Stomach (tissue), 9 donors: ENCODE data around the gene PIAS2. TPM values are rescaled to one million over a fixed set of nuclear protein-coding genes. Genes with fewer than 3 reads are reported as not detected.

Experiments used
- DNase-seq, 2 donors: peaks; one replicate each; pipeline versions ENCODE4 v3.0.0 to v3.0.0-alpha.2; 2013 to 2019
- H3K27ac ChIP-seq, 5 donors: fragments of 200-600 bp in 4 of 5; sonication (generic) in 4 of 5; one replicate each; pipeline ENCODE4 v1.5.1; 2013 to 2019; ENCODE audit warnings: mild to moderate bottlenecking in 1 of 5, moderate library complexity in 1 of 5
- H3K27me3 ChIP-seq, 3 donors: fragments of 200-600 bp; sonication (generic); one replicate each; pipeline ENCODE4 v1.5.1; 2017 to 2019; ENCODE audit warnings: mixed run types in 1 of 3
- H3K36me3 ChIP-seq, 4 donors: fragments of 200-600 bp; sonication (generic); 1 replicate in 3 of 4; 2 replicates in 1 of 4; pipeline ENCODE4 v1.5.1; 2016 to 2019
- H3K4me1 ChIP-seq, 4 donors: fragments of 200-600 bp; sonication (generic); one replicate each; pipeline ENCODE4 v1.5.1; 2016 to 2019
- H3K4me3 ChIP-seq, 4 donors: fragments of 200-600 bp; sonication (generic) in 3 of 4; one replicate each; pipeline ENCODE4 v1.5.1; 2016 to 2019; ENCODE audit warnings: mild to moderate bottlenecking in 1 of 4
- H3K9me3 ChIP-seq, 4 donors: fragments of 200-600 bp; sonication (generic); one replicate each; pipeline ENCODE4 v1.5.1; 2016 to 2019
- EP300 ChIP-seq: sonication (generic); formaldehyde crosslinking; IDR thresholded peaks from one replicate; pipeline ENCODE4 v1.6.1; 2017; ENCODE audit warnings: antibody characterized with exemption
- POLR2A ChIP-seq, 4 donors: fragments of 450-650 bp; IDR thresholded peaks; one replicate each; pipeline ENCODE4 v1.6.1; 2016; ENCODE audit warnings: antibody characterized with exemption in 4 of 4, control low read depth in 2 of 4, mild to moderate bottlenecking in 1 of 4, moderate library complexity in 1 of 4
- POLR2AphosphoS5 ChIP-seq, 3 donors: sonication (generic); formaldehyde crosslinking; IDR thresholded peaks; one replicate each; pipeline ENCODE4 v1.6.1; 2016; ENCODE audit warnings: antibody characterized with exemption in 3 of 3
- WGBS, 5 donors: extraction: QIAGEN DNeasy Blood & Tissue Kit in 3 of 5; methylation state at CpG; one replicate each; pipeline versions ENCODE4 v1.1.5 to v1.1.7; 2013 to 2018; 5-methylcytosine and 5-hydroxymethylcytosine counted together
- intact Hi-C: fragments of 100-400 bp; cut with DNase I; formaldehyde crosslinking; loops from one replicate; pipeline ENCODE4 v1.15.1; 2023; ENCODE audit warnings: low total_unique reads
- polyA plus RNA-seq, 3 donors: library from polyadenylated mRNA; stranded (reverse); fragments of 200-250 nt; gene quantifications; one replicate each; pipeline ENCODE4 v1.2.3, GENCODE V29; 2013
- total RNA-seq, 5 donors: library from RNA; depleted of rRNA; stranded (reverse); fragments of >200 nt; gene quantifications; one replicate each; pipeline versions ENCODE4 v1.1.0 to v1.2.3, GENCODE V29; 2014 to 2016
- TF ChIP-seq, protein P1 (sequence below), 7 experiments: fragments of 450-650 bp in 4 of 7; fragments of 200-600 bp in 3 of 7; sonication (generic) in 3 of 7; IDR thresholded peaks; one replicate each; pipeline ENCODE4 v1.5.1; 2016 to 2019; ENCODE audit warnings: antibody characterized with exemption in 7 of 7, control low read depth in 2 of 7, mild to moderate bottlenecking in 1 of 7
- donor health status: healthy with polysubstance abuse.
- donor health status: Bipolar disorder and iron deficiency.
- donor health status: healthy.

The PIAS2 gene
- total and polyA plus RNA-seq, 8 donors, result 3.4 to 83.4 (median 31.4) TPM

DNA sequence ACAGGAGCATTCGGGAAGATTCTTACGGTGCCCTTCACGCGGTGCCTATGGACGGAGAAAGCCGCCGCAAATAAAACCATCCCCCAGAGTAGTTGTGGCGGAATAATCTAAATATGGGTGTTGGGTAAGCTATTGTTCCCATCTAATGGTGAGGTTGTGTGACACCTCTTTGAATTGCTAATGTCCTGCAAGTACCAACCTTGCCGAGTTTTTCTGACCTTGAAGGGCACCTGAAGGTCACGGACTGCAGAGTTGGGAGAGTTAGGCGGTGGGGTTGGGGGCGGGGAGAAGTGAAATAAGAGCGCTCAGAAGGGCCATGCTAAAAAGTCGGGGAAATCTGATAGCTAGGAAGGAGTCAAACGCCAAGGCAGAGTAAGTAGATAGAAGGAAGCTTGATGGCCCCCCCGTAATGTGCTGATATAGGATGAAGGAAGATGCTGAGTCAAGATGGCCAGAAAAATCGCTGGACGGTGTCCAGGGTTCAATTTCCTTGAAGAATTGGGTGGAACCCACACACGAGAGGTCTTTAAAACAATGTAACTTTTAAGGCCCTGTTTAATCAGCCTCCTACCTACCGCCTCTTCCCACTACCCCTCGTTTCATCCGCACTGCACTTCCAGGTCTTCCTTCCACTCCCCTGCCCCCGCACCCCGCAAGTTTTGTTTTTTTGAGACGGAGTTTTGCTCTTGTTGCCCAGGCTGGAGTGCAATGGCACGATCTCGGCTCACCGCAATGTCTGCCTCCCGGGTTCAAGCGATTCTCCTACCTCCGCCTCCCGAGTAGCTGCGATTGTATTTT lies 695 bp upstream of the PIAS2 start:
- Histone ChIP-seq H3K27ac (peak overlapping the region; percentile 81 to 94 (median 91)), H3K9me3 (no peaks in the 10 kb centered on the region), H3K4me3 (peak overlapping the region; percentile 70 to 84 (median 76)), H3K36me3 (no peaks in the 10 kb centered on the region), H3K4me1 (peaks cover 4 to 50% (median 24%) of the 10 kb centered on the region in 4 donors), H3K27me3 (no peaks in the 10 kb centered on the region)
- intact Hi-C loops, result no loop called here
- WGBS, 5 donors, result 30 to 40% (median 35%) methylated on average over 33 of the region's 33 CpGs
- TF ChIP-seq EP300 (no peak), POLR2AphosphoS5 (IDR thresholded peaks at IDR 0.05) (no peak), POLR2A (IDR thresholded peaks at IDR 0.05) (no peak)
- TF ChIP-seq, protein P1, sequence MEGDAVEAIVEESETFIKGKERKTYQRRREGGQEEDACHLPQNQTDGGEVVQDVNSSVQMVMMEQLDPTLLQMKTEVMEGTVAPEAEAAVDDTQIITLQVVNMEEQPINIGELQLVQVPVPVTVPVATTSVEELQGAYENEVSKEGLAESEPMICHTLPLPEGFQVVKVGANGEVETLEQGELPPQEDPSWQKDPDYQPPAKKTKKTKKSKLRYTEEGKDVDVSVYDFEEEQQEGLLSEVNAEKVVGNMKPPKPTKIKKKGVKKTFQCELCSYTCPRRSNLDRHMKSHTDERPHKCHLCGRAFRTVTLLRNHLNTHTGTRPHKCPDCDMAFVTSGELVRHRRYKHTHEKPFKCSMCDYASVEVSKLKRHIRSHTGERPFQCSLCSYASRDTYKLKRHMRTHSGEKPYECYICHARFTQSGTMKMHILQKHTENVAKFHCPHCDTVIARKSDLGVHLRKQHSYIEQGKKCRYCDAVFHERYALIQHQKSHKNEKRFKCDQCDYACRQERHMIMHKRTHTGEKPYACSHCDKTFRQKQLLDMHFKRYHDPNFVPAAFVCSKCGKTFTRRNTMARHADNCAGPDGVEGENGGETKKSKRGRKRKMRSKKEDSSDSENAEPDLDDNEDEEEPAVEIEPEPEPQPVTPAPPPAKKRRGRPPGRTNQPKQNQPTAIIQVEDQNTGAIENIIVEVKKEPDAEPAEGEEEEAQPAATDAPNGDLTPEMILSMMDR (IDR thresholded peaks at IDR 0.05), result no peak
- peak in 1 of 2 donors; percentile 72 for DNase-seq

DNA sequence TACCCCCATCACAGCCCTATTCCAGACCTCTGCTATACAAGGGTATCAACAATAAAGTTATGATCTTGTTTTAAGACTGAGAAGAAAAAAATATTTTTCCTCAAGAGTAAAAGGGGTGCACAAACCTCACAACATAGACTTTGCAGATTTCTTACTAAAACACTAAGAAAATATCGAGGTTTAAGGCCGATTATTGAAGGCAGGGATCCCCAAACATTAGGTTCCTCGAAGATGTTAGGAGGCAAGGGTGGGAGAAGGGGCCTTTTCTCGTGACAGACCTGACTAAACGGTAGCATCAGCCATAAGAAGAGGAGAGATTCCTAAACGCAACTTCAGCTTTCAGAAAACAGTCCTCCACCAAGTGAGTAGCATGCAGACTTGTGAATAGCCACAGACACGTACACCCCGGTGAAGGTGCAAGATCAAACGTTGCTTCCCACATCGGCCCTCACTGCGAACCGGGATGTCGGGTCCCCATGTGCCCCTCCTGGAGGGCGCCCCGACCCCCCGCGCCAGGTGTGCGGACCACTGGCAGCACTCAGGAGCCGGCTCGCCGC lies 678 bp downstream of the PIAS2 start:
- Histone ChIP-seq H3K36me3 (no peaks in the 10 kb centered on the region), H3K27ac (peak overlapping the region; percentile 82 to 94 (median 91)), H3K9me3 (no peaks in the 10 kb centered on the region), H3K4me1 (peaks cover 4 to 51% (median 24%) of the 10 kb centered on the region in 4 donors), H3K27me3 (no peaks in the 10 kb centered on the region), H3K4me3 (peak overlapping the region; percentile 70 to 84 (median 76))
- intact Hi-C loops, result no loop called here
- peak in 1 of 2 donors; percentile 7 for DNase-seq
- WGBS, 5 donors, result 0 to 1% (median 1%) methylated on average over 13 to 21 of the region's 21 CpGs
- TF ChIP-seq POLR2A (IDR thresholded peaks at IDR 0.05), result no peak
- TF ChIP-seq POLR2AphosphoS5 (IDR thresholded peaks at IDR 0.05), result no peak
- TF ChIP-seq, protein P1 (IDR thresholded peaks at IDR 0.05), result no peak
- no peak for TF ChIP-seq EP300

DNA sequence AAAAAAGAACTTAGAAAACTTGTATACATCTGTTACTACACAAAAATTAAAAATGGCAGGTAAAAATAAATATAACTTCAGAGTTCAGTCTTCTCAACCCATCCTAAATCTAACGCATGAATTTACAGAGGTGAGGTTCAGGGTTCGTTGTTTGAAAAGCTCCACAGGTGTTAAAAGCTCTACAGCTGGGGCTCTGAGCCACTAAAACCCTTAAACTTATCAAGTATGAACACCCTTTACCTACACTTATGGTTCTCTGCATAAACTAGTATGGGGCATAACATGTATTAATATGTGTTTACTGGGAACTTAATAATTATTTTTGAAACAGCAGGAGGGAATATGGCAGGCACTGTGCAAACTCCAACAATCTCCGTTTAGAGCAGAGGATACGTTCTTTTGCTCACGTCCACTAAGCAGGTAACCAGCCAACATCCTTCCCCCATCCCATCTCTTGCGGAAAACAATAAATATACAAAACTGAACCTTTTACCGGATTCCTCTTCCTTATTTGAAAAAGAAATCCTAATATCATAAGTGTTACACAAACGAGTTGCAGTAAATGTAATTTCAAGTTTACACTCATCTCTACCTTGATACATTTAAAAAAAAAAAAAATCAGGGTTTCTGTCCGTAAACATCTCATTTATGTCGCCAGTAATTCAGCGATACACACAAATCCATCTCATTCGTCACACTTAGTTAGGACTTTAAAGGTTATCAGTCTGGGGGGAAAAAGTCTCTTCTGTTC lies 1.3 kb downstream of the PIAS2 start:
- intact Hi-C loops, result no loop called here
- H3K27me3 ChIP-seq, result no peaks in the 10 kb centered on the region
- peaks cover 4 to 51% (median 24%) of the 10 kb centered on the region in 4 donors for H3K4me1 ChIP-seq
- no peak for TF ChIP-seq EP300
- TF ChIP-seq POLR2AphosphoS5 (IDR thresholded peaks at IDR 0.05), result no peak
- TF ChIP-seq, protein P1 (IDR thresholded peaks at IDR 0.05), result no peak
- no peak for TF ChIP-seq POLR2A (IDR thresholded peaks at IDR 0.05)
- H3K27ac ChIP-seq, result peak overlapping the region in 2 of 5 donors; percentile 91 to 94
- no peak for DNase-seq
- H3K9me3 ChIP-seq, result no peaks in the 10 kb centered on the region
- no peaks in the 10 kb centered on the region for H3K36me3 ChIP-seq
- WGBS, 5 donors, result 15 to 23% (median 22%) methylated on average over 12 of the region's 12 CpGs
- peak overlapping the region; percentile 70 to 84 (median 76) for H3K4me3 ChIP-seq

DNA sequence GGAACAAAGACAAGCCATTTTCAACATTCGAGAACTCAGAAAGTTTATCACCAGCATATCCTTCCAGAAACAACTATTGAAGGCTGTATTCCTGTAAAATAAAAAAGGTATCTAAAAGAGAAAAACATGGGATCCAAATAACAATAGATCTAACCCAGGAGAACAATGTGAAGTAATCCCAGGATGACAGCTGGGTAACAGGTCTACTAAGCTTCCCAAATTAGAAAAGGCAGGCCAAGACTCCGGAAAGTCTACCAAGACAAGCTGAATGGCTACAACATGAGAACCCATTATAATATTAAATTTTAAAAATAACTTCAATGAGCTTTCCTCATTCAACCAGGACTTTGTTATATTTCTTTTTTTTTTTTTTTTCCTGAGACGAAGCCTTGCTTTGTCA lies 6.5 kb downstream of the PIAS2 start:
- no peaks in the 10 kb centered on the region for H3K36me3 ChIP-seq
- H3K27me3 ChIP-seq, result no peaks in the 10 kb centered on the region
- WGBS, 5 donors, result 81 to 96% (median 94%) methylated on average over 3 of the region's 3 CpGs
- intact Hi-C loops, result no loop called here
- TF ChIP-seq POLR2A (IDR thresholded peaks at IDR 0.05) (no peak), POLR2AphosphoS5 (IDR thresholded peaks at IDR 0.05) (no peak), EP300 (no peak)
- TF ChIP-seq, protein P1 (IDR thresholded peaks at IDR 0.05), result no peak
- DNase-seq, result no peak
- H3K27ac ChIP-seq, result no peak overlapping the region
- no peaks in the 10 kb centered on the region for H3K9me3 ChIP-seq
- no peak overlapping the region for H3K4me3 ChIP-seq
- H3K4me1 ChIP-seq, result peaks cover 0 to 28% (median 12%) of the 10 kb centered on the region in 4 donors
